IPS-18c (cell line): Measurements from ENCODE around the gene NSMCE3.

Source experiments
- H3K4me3 ChIP-seq: 2 replicates; pipeline ENCODE4 v1.7.0; 2013; ENCODE audit warnings: low read depth, mild to moderate bottlenecking, low read length, moderate library complexity; ENCODE audit not compliant: insufficient read depth
- H3K9me3 ChIP-seq: one replicate; pipeline ENCODE4 v1.6.1; 2013; ENCODE audit warnings: mild to moderate bottlenecking, low read length, moderate library complexity; ENCODE audit not compliant: control insufficient read depth, insufficient read depth

The NSMCE3 gene

DNA sequence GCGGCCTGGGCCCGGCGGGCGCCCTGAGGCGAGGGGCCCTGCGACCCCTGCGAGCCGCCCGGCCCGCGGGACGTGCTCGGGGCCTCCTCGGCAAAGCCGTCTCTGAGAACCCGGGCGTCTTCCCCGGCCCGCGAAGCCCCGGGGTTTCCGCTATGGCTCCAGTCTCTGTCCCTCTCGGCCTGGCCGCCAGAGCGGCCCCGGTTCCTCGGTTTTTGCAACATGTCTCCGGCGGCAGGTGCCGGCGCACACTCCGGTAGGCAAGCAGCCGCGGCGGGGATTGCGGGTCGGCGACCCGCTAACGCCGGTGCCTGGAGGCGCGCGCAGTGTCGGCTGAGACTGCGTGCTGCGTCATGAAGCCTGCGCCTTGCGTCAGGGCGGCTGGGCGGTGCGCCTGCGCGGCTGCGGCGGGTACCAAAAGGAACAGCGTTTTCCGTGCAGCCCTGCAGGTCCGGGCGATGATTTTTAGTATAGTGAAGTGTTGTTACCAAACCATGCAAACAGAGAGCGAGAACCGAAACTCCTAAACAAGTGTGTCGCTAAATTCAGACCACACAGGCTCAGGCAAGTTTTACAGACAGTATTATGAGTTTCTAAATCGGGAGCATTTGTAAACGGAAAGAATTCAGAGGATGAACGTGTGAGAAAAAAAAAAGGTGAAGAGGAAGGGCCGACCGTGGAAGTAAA is at the start of gene NSMCE3:
TSS of gene NSMCE3 (minus strand) at position 338 of the 684 bp plus-strand sequence. CDS start at position 221, 117 bp downstream.
- Histone ChIP-seq H3K4me3 (peak within 1 kb of the TSS; percentile 82), H3K9me3 (no peaks in the 10 kb centered on the region)

- Histone ChIP-seq H3K4me3 (no peak overlapping the region), H3K9me3 (no peaks in the 10 kb centered on the region)
These were observed 46.8 kb upstream of the NSMCE3 start for GRCh38 chr15:29316422-29316821.

DNA sequence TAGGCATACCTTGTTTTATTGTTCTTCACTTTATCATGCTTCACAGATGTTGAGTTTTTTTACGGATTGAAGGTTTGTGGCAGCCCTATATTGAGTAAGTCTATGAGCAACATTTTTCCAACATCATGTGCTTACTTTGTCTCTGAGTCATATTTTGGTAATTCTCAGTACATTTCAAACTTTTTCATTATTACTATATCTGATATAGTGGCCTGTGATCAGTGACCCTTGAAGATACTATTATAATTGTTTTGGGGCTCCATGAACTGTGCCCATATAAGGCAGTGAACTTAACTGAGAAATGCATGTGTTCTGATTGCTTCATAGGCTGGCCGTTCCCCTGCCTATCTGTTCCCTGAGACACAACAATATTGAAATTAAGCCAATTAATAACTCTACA is 42.8 kb upstream of the NSMCE3 start:
- no peaks in the 10 kb centered on the region for H3K9me3 ChIP-seq
- no peak overlapping the region for H3K4me3 ChIP-seq

- no peak overlapping the region for H3K4me3 ChIP-seq
- no peaks in the 10 kb centered on the region for H3K9me3 ChIP-seq
These were observed 42.1 kb upstream of the NSMCE3 start for GRCh38 chr15:29311696-29312095.

- Histone ChIP-seq H3K9me3 (no peaks in the 10 kb centered on the region), H3K4me3 (no peak overlapping the region)
These were observed 39.5 kb upstream of the NSMCE3 start for GRCh38 chr15:29309139-29309538.

DNA sequence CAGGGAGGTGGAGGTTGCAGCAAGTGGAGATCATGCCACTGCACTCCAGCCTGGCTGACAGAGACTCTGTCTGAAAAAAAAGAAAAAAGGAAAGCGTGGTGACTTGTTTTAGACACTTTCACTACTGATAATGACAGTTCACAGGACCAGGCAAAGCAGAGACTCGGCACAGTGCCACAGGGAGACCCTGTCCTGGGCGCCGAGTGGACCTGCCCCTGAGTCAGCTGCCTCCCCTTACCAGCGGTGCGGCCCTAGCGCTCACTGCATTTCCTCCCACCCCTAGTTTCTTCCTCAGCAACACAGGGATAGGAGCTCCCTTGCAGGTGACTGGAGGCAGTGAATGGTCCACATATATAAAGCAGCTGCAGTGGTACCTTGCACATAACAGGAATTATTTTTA is 38.7 kb upstream of the NSMCE3 start:
- no peak overlapping the region for H3K4me3 ChIP-seq
- H3K9me3 ChIP-seq: no peaks in the 10 kb centered on the region

- H3K9me3 ChIP-seq: no peaks in the 10 kb centered on the region
- no peak overlapping the region for H3K4me3 ChIP-seq
These were observed 35.9 kb upstream of the NSMCE3 start for GRCh38 chr15:29305556-29305955.

DNA sequence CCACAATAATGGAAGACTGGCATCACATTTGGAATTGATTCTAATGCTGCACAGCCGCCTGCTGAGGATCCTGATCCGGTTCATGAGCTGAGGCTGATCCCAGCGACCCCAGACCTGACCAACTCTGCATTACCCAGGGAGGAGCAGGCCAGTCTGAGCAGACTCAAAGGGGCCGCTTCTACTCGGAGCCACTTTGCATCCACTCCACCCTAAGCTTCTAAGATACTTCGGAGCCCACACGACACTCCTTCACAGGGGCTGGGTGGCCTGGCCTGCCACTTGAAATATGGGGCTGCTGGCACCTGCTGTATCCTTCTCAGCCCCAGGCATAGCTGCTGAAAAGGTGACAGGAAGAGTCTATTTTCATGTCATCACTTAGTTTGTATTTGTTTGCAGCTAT is 33.2 kb upstream of the NSMCE3 start:
- no peak overlapping the region for H3K4me3 ChIP-seq
- H3K9me3 ChIP-seq: no peaks in the 10 kb centered on the region

GRCh38 chr15:29299784-29300183 is 30.2 kb upstream of the NSMCE3 start:
- no peak overlapping the region for H3K4me3 ChIP-seq
- no peaks in the 10 kb centered on the region for H3K9me3 ChIP-seq

DNA sequence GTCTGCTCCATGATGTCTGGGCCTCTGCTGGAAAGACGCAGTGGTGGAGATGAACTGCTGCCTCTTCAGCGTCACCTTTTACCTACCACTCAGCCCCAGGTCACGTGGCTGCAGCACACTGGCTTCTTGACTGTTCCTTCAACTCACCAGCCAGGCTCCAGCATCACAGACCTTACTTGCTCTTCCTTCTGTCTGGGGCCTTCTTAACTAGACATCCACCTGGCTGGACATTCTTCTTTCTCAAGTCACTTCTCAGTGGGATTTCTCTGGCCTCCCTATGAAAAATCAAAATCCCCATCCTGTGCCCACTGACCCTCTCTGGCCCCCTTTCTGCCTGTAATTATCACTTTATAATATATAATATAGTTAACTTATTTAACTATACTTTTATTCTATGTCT is 29.7 kb upstream of the NSMCE3 start:
- no peak overlapping the region for H3K4me3 ChIP-seq
- H3K9me3 ChIP-seq: no peaks in the 10 kb centered on the region

DNA sequence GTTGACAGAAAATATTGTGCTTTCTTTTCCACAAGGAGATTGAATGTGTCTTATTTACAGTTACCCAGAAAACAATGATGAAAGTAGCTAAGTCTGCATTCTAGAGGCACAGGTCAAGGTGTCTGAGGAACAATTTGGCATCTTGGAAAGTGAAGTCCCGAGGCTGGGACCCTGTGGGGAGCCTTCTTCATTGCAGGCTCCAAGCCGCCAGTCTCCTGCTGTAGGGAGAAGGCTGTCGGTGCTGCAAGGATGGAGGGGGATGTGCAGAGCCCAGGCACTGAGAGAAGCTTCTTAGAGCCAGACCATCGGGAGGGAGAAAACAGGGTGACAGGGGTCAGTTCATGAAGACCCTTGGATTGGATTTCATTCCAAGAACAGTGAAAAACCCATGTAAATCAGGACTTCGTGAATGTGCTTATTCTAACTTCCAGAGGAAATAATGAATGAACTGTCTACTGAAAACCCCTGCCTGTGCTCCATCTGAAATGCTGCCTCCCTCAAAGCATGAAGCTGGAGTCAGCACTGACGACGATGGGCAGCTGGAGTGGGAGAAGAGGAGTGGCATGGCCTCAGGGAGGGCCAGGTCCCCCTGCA is 25.2 kb upstream of the NSMCE3 start:
- H3K9me3 ChIP-seq: no peaks in the 10 kb centered on the region
- H3K4me3 ChIP-seq: no peak overlapping the region

DNA sequence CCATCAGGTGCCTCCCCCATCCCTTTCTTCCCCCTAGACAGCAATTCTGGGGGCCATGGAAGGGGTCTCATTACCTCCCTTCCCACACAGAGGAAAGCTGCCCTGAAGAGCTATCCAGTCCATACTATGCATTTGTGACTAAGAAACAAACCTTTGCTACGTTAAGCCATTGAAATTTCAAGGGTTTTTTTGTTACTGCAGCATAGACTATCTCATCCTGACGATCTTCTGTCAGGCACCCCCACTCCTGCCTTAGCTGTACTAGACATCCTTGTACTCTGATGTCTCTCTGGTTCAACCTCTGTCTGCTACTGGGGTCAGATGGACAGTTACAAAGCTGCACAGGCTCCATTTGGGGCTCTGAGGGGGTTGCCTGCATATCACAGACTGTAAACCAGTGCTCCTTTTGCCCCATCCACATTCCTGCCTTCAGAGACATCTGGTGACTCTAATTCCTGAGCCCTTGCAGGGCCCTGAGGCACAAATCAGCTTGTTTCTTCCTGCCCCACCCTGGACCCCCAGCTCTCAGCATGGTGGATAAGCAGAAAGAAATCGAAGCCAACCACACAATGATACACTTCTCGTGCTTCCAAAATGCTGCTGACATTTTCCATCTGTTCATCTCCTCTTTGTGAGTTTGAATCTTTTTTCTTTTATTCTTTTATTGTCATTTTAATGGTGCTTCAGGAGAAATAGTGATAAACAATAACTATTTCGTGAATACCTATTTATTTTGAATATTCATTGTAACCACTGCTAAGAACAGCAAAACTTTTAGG is 21.6 kb upstream of the NSMCE3 start:
- H3K4me3 ChIP-seq: no peak overlapping the region
- no peaks in the 10 kb centered on the region for H3K9me3 ChIP-seq

DNA sequence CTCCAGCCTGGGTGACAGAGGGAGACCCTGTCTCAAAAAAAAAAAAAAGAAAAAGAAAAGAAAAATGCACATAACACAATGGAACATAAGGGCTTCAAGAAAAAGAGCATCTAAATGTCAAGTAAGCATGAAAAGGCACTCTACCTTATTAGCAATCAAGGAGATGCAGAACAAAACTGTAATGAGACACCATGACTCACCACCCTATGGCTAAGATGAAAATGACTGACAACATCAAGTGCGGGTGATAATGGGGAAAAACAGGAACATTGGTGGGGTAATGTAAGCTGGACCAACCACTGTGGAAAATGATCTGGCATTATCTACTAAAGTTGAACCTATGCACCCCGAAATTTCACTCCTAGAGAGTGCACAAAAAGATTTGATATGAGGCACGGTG is 19.6 kb upstream of the NSMCE3 start:
- H3K4me3 ChIP-seq: no peak overlapping the region
- H3K9me3 ChIP-seq: no peaks in the 10 kb centered on the region

GRCh38 chr15:29285386-29285785 is 15.8 kb upstream of the NSMCE3 start:
- H3K4me3 ChIP-seq: no peak overlapping the region
- H3K9me3 ChIP-seq: no peaks in the 10 kb centered on the region

DNA sequence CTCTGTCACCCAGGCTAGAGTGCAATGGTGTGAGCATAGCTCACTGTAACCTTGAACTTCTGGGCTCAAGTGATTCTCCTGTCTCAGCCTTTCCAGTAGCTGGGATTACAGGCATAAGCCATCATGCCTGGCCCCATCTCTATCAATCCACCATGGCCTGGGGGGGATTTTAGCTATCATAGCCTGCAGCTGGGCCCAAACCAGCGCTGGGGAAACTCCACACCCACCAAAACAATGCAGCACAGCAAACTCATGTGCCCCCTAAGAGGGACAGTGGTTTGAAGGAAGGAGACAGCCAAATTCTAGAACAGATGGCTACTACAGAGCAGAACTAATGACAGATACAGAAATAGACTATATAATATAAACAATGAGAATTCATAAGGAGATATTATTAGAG is 13.8 kb upstream of the NSMCE3 start:
- Histone ChIP-seq H3K4me3 (no peak overlapping the region), H3K9me3 (no peaks in the 10 kb centered on the region)

GRCh38 chr15:29280514-29280913 is 10.9 kb upstream of the NSMCE3 start:
- H3K4me3 ChIP-seq: no peak overlapping the region
- no peaks in the 10 kb centered on the region for H3K9me3 ChIP-seq

DNA sequence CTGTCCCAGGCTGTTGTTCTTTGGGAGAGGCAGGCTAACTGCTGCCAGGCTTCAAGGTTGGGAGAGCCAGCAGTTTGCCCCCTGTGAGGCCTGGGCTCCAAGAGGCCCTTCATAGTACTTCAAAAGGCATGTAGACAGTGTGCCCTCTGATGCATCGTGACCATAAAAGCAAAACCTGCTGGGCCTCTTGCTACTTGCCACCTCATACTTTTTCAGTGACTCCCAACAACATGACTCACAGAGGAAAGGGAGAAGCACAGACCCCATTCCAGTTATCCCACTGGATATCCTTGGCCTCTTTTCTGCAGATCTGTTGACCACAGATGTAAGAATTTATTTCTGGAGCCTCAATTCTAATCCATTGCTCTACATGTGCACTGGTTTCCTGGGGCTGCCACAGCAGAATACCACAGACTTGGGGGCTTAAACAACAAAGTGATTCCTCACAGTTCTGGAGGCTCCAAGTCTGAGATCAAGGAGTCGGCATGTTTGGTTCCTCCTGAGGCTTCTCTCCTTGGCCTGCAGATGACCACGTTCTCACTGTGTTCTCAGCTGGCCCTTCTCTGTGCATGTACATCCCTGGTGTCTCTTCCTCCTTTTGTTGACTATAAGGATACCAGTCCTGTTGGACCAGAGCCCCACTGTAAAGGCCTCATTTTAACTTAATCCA is 8.9 kb upstream of the NSMCE3 start:
- Histone ChIP-seq H3K4me3 (no peak overlapping the region), H3K9me3 (no peaks in the 10 kb centered on the region)

DNA sequence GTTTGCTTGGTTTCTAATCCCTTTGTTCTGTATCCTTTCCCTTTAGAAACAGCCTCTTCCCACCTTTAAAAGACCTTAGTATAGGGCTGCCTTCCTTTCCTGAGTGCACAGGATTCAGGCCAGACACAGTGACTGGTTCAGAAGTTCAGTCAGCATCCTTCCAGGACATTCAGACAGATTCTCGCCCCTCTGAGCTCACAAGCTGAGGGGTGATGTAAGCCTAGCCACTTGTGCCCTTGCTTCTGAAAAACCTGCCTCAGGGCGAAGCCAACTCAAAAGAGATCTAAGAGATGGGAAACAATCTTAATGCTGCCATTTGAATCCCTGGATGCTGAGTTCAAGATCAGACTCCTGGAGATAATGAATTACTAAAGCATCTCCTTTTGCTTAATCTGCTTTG is 6.7 kb upstream of the NSMCE3 start:
- Histone ChIP-seq H3K4me3 (no peak overlapping the region), H3K9me3 (no peaks in the 10 kb centered on the region)
